Measurements from ENCODE around the gene SHC4.

- TF ChIP-seq EP300 (IDR thresholded peaks at IDR 0.05; ENCODE audit: borderline replicate concordance in 1 of 2, low read depth in 1 of 2, low read length in 1 of 2) (no peak), CTCF (IDR thresholded peaks at IDR 0.05) (no peak), FOXM1 (IDR thresholded peaks at IDR 0.05; ENCODE audit: low read depth) (no peak), YY1 (IDR thresholded peaks at IDR 0.05; ENCODE audit: low read depth) (no peak), ELF1 (IDR thresholded peaks at IDR 0.05) (no peak)
Measured at GRCh38 chr15:48996276-48996675, 32.6 kb upstream of the SHC4 start.
